A673 (cell line): ENCODE results near the gene FLT3. TPM values are rescaled to one million over a fixed set of nuclear protein-coding genes. Genes with fewer than 3 reads are reported as not detected.
A peak's percentile ranks its signal among the peaks of the same experiment; 100 is the strongest.

ENCODE experiments used
- BruUV-seq: library from RNA; stranded (reverse); fragments of 400-500 nt; replicated peaks from 2 replicates; lab custom pipeline; 2021; lab: Mats Ljungman, UMichigan
- CTCF ChIA-PET: fragments of 300-600 bp; sonication (Branson Sonifier 250); formaldehyde crosslinking; loops from one replicate; lab custom pipeline; 2022; ENCODE audit warnings: antibody characterized with exemption; lab: Charles Lee
- POLR2A ChIA-PET: fragments of 300-600 bp; sonication (Branson Sonifier 250); formaldehyde crosslinking; loops from one replicate; lab custom pipeline; 2022; ENCODE audit warnings: antibody characterized with exemption; ENCODE audit not compliant: low non-redundant PET; lab: Charles Lee
- DNase-seq: peaks from one replicate; pipeline ENCODE4 v3.0.0-alpha.2; 2015; ENCODE audit warnings: low spot score
- H3K27ac ChIP-seq: fragments of 200-600 bp; sonication (generic); 2 replicates; pipeline ENCODE4 v1.5.1; 2016; ENCODE audit warnings: mixed run types, low read depth, mild to moderate bottlenecking, mixed read lengths, antibody characterized with exemption, low read length; ENCODE audit not compliant: poor library complexity, severe bottlenecking
- H3K27me3 ChIP-seq: fragments of 200-600 bp; sonication (generic); replicated peaks from 2 replicates; pipeline ENCODE4 v1.6.1; 2017; ENCODE audit warnings: mixed run types, low read depth, mild to moderate bottlenecking, mixed read lengths, antibody characterized with exemption, low read length; ENCODE audit not compliant: insufficient read depth, poor library complexity
- H3K36me3 ChIP-seq: fragments of 200-600 bp; sonication (generic); 2 replicates; pipeline ENCODE4 v1.6.1; 2016; ENCODE audit warnings: mixed run types, mild to moderate bottlenecking, mixed read lengths, antibody characterized with exemption, low read length; ENCODE audit not compliant: insufficient read depth, poor library complexity, severe bottlenecking
- H3K4me1 ChIP-seq: fragments of 200-600 bp; sonication (generic); 2 replicates; pipeline ENCODE4 v1.6.1; 2017; ENCODE audit warnings: mixed run types, mild to moderate bottlenecking, mixed read lengths, antibody characterized with exemption, low read length; ENCODE audit not compliant: insufficient read depth, poor library complexity, severe bottlenecking
- H3K4me3 ChIP-seq: fragments of 200-600 bp; sonication (generic); 2 replicates; pipeline ENCODE4 v1.5.1; 2016; ENCODE audit warnings: low read depth, mixed run types, mild to moderate bottlenecking, mixed read lengths, low read length; ENCODE audit not compliant: poor library complexity, severe bottlenecking
- H3K9me3 ChIP-seq: fragments of 200-600 bp; sonication (generic); 2 replicates; pipeline ENCODE4 v1.6.1; 2016; ENCODE audit warnings: mixed run types, low read depth, mild to moderate bottlenecking, mixed read lengths, antibody characterized with exemption, low read length; ENCODE audit not compliant: poor library complexity, severe bottlenecking
- CTCF ChIP-seq: fragments of 300-800, 200-600 bp; sonication (generic); conservative IDR thresholded peaks from 2 replicates; pipeline ENCODE4 v1.5.1; 2017; ENCODE audit warnings: low read depth, mild to moderate bottlenecking, antibody characterized with exemption, low read length, moderate library complexity, mixed read lengths
- EZH2 ChIP-seq: fragments of 200-600 bp; sonication (generic); IDR thresholded peaks from 2 replicates; pipeline ENCODE4 v1.6.1; 2017; ENCODE audit warnings: borderline replicate concordance, low read depth, mild to moderate bottlenecking, mixed read lengths, antibody characterized with exemption, low read length; ENCODE audit not compliant: poor library complexity, severe bottlenecking
- intact Hi-C: fragments of 100-400 bp; cut with micrococcal nuclease; formaldehyde crosslinking; loops from one replicate; pipeline ENCODE4 v1.10.0; 2022; ENCODE audit not compliant: unreplicated experiment
- total RNA-seq: library from RNA; stranded (reverse); gene quantifications from 2 replicates; pipeline ENCODE4 v1.2.3, GENCODE V29; 2021

Gene FLT3
- total RNA-seq, 1 experiment from 2014 or later = 0.15 TPM

GRCh38 chr13:28046981-28047380 is 53.4 kb downstream of the FLT3 start:
- ChIA-PET POLR2A (no interaction called here), CTCF (no interaction called here)
- Histone ChIP-seq H3K27me3 (peaks cover 17% of the 10 kb centered on the region), H3K4me1 (no peaks in the 10 kb centered on the region), H3K27ac (no peak overlapping the region), H3K4me3 (no peak overlapping the region), H3K9me3 (no peaks in the 10 kb centered on the region), H3K36me3 (no peaks in the 10 kb centered on the region)
- BruUV-seq = no TSS peak
- intact Hi-C loops = no loop called here
- TF ChIP-seq EZH2 = no peak
- peak; percentile 14 for DNase-seq

DNA sequence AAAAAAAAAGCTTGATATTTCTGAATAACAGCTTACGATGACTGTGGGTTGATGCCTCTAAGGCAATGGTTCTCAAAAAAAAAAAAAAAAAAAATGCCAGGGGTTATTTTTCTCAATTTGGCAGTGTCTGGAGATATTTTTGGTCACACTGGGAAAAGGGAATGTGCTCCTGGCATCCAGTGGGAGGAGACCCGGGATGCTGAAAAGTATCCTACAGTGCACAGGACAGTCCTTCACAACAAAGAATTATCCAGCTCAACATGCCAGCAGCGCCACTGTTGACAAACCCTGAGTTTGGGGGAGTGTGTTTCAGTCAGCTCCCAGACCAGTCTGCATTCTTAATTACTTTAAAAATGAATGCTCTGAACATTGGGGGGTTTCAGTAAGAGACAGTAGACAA is 54.5 kb downstream of the FLT3 start:
- Histone ChIP-seq H3K27ac (no peak overlapping the region), H3K36me3 (no peaks in the 10 kb centered on the region), H3K27me3 (peaks cover 17% of the 10 kb centered on the region), H3K4me1 (no peaks in the 10 kb centered on the region), H3K9me3 (no peaks in the 10 kb centered on the region), H3K4me3 (no peak overlapping the region)
- ChIA-PET POLR2A (no interaction called here), CTCF (interaction anchor here (0.7 kb wide), 1 partner anchor 686 kb away, joined by 5 read pairs; no protein-coding TSS in a partner anchor)
- DNase-seq = no peak
- BruUV-seq = no TSS peak
- intact Hi-C loops = no loop called here
- TF ChIP-seq EZH2 (no peak), CTCF (no peak)

DNA sequence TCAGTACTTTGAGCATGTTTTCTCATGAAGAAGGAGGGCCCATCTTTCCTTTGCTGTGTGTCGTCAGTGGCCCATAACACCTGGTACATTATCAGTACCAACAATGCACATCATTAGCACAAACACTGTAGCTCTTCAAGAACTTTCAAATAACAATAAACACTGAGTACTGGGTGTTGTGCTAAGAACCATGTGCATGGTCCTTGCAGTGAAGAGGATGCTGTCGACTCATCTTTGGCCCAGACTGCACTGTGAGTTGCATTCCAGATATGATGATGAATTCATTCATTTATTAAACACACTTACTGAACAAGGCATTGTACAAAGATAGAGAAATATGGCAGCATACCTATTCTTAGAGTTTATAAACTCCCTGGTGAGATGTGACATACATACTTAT is 55.8 kb downstream of the FLT3 start:
- TF ChIP-seq CTCF = no peak
- Histone ChIP-seq H3K27ac (no peak overlapping the region), H3K9me3 (no peaks in the 10 kb centered on the region), H3K4me1 (no peaks in the 10 kb centered on the region), H3K36me3 (no peaks in the 10 kb centered on the region), H3K4me3 (no peak overlapping the region), H3K27me3 (peaks cover 5% of the 10 kb centered on the region)
- DNase-seq = no peak
- BruUV-seq = no TSS peak
- ChIA-PET POLR2A (no interaction called here), CTCF (no interaction called here)
- intact Hi-C loops = no loop called here

DNA sequence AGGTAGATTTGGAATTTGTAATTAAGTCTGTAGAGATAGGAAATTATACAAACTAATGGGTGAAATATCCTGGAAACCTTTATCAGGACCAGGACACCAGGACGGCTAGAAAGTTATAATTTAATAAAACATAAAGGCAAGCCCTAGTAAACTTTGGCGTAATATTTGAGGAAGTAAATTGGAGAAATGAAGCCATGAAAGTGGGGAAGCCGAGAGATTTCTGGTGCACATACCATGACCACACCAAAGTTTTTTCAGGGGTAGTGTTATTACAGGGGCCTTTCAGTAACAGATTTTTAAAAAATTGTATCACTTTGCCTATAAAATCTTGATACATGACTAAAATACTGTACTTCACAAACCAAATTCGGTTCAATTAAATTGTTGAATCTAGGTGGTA is 57.2 kb downstream of the FLT3 start:
- TF ChIP-seq CTCF = no peak
- no peak for TF ChIP-seq EZH2
- ChIA-PET POLR2A (no interaction called here), CTCF (no interaction called here)

More for the DNA sequence above, 57.2 kb downstream of the FLT3 start:
- H3K9me3 ChIP-seq = peaks cover under 1% of the 10 kb centered on the region
- no peaks in the 10 kb centered on the region for H3K4me1 ChIP-seq
- intact Hi-C loops = no loop called here
- no peak overlapping the region for H3K27ac ChIP-seq
- no peak overlapping the region for H3K4me3 ChIP-seq
- DNase-seq = no peak
- no peaks in the 10 kb centered on the region for H3K36me3 ChIP-seq
- no TSS peak for BruUV-seq
- H3K27me3 ChIP-seq = peaks cover 3% of the 10 kb centered on the region
